NCI-H446 (cell line): ENCODE data around the gene AP1S3.

Experiments
- DNase-seq, 2 experiments: peaks; one replicate each; lab custom pipeline; 2025; lab: John Stamatoyannopoulos, UW

Gene AP1S3

DNA sequence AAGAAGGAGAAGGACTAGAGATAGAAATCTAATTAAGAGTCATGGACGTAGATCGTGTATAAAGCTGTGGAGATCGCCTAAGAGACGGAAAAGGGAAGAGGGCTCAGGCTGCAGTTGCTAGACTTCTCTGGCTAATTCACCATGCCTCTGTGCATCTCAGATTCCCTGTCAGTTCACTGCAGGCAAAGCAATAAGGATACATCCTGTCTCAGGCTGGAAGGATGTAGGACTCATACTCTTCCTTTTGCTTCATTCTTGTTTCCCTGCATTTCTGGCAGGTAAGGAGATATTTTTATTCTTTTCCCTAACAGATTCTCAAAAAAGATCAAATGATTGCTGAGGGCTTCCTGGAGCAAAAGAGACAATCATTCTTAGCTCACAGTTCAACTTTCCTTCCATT is 112.5 kb downstream of the AP1S3 start:
- no peak for DNase-seq

GRCh38 chr2:223723954-223724411 is 113.4 kb downstream of the AP1S3 start:
- no peak for DNase-seq

DNA sequence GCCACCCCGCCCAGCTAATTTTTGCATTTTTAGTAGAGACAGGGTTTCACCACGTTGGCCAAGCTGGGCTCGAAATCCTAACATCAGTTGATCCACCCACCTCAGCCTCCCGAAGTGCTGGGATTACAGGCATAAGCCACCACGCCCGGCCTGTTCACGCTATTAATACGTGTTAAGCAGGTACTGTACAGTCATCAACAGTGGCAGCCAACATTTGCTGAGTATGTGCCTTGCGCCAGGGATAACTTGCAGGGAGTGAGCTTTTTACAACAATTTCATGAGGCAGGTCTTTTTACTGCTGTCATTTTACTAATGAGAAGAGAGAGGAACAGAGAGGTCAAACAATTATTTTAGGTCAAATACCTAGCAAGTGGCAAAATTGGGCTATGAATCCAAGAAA is 115.2 kb downstream of the AP1S3 start:
- DNase-seq, result no peak

DNA sequence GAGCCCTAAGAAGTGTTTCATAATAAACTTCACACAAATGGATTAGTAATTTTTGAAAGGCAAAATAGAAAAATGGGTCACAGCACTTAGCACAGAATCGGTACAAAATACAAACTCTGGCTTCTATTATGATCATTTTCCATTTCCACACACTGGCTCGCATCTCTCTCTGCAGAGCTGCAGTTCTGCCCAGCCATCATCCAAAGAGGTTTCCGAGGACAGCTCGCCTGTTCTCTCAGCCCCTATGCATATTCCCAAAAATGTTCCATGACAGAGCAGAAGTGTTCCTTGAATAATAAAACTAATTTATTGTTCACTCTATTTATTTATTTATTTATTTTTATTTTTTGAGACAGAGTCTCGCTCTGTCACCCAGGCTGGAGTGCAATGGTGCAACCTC is 115.6 kb downstream of the AP1S3 start:
- no peak for DNase-seq

- DNase-seq, result no peak
These were observed 117.0 kb downstream of the AP1S3 start for GRCh38 chr2:223720367-223720766.

DNA sequence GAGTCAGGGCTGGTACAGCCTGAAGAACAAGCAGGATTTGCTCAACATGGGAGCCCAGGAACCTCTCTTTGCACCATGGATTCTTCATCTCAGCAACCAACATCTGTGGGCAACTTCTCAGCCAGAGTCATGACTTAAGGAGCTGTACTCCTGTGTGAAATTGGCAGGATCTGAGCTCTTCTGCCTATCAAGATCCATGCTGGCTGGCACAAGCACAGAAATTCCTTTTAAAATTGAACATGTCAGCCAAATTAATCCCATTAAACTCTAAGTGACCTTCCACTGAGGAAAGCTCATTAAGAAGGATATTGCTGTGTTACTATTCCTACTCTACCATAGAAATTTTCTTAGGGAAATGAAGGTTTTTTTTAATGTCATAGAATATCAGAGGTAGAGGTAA is 124.7 kb downstream of the AP1S3 start:
- DNase-seq, result peak in 1 of 2 experiments; percentile 29

- no peak for DNase-seq
These were observed 125.6 kb downstream of the AP1S3 start for GRCh38 chr2:223711596-223712326.
